Upper lobe of right lung (tissue), 1 donor: Measurements from ENCODE around the gene RIOX2. TPM values are rescaled to one million over a fixed set of nuclear protein-coding genes. Genes with fewer than 3 reads are reported as not detected.

Experiments used
- ATAC-seq: fragments of 200-7000 bp; cut with Tn5 transposase; one replicate; pipeline ENCODE4 v1.9.1; 2020; ENCODE audit warnings: mild to moderate bottlenecking, moderate library complexity
- DNase-seq: peaks from one replicate; pipeline ENCODE4 v3.0.0-alpha.2; 2020
- H3K27ac ChIP-seq: fragments of 200-600 bp; one replicate; pipeline ENCODE4 v1.8.0; 2022
- H3K27me3 ChIP-seq: fragments of 200-600 bp; one replicate; pipeline ENCODE4 v1.8.0; 2022; ENCODE audit warnings: mild to moderate bottlenecking
- H3K36me3 ChIP-seq: fragments of 200-600 bp; one replicate; pipeline ENCODE4 v1.8.0; 2022
- H3K4me1 ChIP-seq: fragments of 200-600 bp; one replicate; pipeline ENCODE4 v1.8.0; 2022
- H3K4me3 ChIP-seq: fragments of 200-600 bp; one replicate; pipeline ENCODE4 v1.8.0; 2022; ENCODE audit warnings: mild to moderate bottlenecking
- H3K9me3 ChIP-seq: fragments of 200-600 bp; one replicate; pipeline ENCODE4 v1.8.0; 2022
- intact Hi-C: fragments of 100-400 bp; cut with DNase I; formaldehyde crosslinking; loops from one replicate; pipeline ENCODE4 v1.11.0; 2022
- total RNA-seq: library from RNA; stranded (reverse); fragmentation: NEBNext Ultra II Directional; extraction: Animal tissue kit (Norgen Biotek cat#: 25700); gene quantifications from one replicate; pipeline ENCODE4 v1.2.1, GENCODE V29; 2021
- TF ChIP-seq, protein P1 (sequence below): fragments of 200-600 bp; IDR thresholded peaks from one replicate; pipeline ENCODE4 v1.8.0; 2022; ENCODE audit warnings: antibody characterized with exemption
- donor health status: DM: no; HTN: yes; CAD: no; lungs with severe emphysema.

Gene RIOX2
- total RNA-seq, 1 donor from 2014 or later = 20.5 TPM

- intact Hi-C loops = no loop called here
- ATAC-seq (peak; percentile 23), DNase-seq (no peak)
- no peak overlapping the region for H3K27ac ChIP-seq
- TF ChIP-seq, protein P1, sequence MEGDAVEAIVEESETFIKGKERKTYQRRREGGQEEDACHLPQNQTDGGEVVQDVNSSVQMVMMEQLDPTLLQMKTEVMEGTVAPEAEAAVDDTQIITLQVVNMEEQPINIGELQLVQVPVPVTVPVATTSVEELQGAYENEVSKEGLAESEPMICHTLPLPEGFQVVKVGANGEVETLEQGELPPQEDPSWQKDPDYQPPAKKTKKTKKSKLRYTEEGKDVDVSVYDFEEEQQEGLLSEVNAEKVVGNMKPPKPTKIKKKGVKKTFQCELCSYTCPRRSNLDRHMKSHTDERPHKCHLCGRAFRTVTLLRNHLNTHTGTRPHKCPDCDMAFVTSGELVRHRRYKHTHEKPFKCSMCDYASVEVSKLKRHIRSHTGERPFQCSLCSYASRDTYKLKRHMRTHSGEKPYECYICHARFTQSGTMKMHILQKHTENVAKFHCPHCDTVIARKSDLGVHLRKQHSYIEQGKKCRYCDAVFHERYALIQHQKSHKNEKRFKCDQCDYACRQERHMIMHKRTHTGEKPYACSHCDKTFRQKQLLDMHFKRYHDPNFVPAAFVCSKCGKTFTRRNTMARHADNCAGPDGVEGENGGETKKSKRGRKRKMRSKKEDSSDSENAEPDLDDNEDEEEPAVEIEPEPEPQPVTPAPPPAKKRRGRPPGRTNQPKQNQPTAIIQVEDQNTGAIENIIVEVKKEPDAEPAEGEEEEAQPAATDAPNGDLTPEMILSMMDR = no peak
- H3K9me3 ChIP-seq = no peaks in the 10 kb centered on the region
- no peak overlapping the region for H3K4me3 ChIP-seq
- H3K4me1 ChIP-seq = no peaks in the 10 kb centered on the region
- no peaks in the 10 kb centered on the region for H3K36me3 ChIP-seq
- H3K27me3 ChIP-seq = no peaks in the 10 kb centered on the region
Observed at GRCh38 chr3:97988784-97989568, 16.7 kb upstream of the RIOX2 start.

DNA sequence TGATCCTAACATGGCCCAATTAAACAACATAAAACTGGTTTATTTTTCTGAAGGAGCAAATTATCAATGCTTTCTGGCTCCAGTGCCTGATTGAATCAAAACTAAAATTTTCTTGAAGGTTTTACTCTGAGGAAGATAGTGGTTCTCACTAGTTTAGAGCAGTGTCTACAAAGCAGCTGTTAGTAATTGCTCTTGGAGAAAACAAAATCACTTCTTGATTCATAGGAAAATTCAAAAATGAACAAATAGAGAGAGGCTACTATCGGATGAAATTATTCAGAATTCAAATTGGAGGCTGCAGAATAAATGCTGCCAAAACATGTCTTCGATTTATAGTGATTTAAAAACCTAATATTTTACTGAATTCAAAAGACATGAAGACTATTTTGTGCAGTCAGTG, 15.1 kb upstream of the RIOX2 start:
- Histone ChIP-seq H3K36me3 (no peaks in the 10 kb centered on the region), H3K27ac (no peak overlapping the region), H3K27me3 (no peaks in the 10 kb centered on the region), H3K4me3 (no peak overlapping the region), H3K4me1 (no peaks in the 10 kb centered on the region), H3K9me3 (no peaks in the 10 kb centered on the region)
- DNase-seq (no peak), ATAC-seq (no peak)
- TF ChIP-seq, protein P1 = no peak
- intact Hi-C loops = no loop called here

DNA sequence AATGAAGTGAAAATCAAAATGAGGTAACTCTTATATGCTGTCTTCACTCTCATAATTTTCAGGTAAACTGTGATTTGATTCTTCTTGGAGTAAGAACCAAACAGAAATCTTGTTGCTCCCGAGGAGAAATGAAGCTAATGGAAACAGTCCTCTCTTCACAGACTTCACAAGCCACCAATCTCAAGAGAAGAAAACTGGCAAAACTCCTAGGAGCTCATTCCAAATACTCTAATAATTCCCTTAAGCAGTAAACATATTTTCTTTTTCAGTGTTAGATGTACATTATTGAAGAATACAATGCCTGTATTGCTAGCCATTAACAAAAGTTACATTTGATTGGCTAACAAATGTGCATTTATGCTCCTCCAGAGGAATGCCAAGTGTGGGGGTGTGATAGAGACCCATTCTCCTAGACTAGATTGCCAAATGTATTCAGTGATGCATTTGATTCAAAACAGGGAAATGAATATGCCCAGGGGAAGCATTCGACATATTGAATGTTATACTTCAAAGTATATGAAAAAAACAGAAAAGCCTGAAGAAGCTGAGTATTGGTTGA, 11.8 kb upstream of the RIOX2 start:
- Histone ChIP-seq H3K9me3 (no peaks in the 10 kb centered on the region), H3K36me3 (no peaks in the 10 kb centered on the region), H3K4me3 (no peak overlapping the region), H3K27me3 (no peaks in the 10 kb centered on the region), H3K4me1 (no peaks in the 10 kb centered on the region), H3K27ac (no peak overlapping the region)
- DNase-seq = no peak
- intact Hi-C loops = no loop called here
- TF ChIP-seq, protein P1 = no peak
- ATAC-seq = no peak

DNA sequence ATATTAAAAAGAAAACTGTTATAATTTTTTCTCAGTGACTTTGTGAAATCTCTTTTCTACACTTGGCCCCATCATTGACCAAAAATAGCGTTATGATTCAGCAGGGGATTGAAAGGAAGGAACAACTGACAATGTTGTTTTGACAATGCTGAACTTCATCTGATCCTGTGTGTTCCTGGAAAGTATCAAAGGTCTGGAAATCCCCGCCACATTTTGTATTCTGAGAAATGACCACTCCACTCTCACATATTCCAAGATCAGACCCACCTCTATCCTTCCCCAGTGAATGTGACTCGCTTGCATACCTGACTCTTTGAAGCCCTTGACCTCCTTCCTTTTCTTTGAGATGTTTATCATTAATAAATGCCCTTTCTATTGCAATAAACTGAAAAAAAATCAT, 9.7 kb upstream of the RIOX2 start:
- Histone ChIP-seq H3K4me1 (no peaks in the 10 kb centered on the region), H3K36me3 (no peaks in the 10 kb centered on the region), H3K9me3 (no peaks in the 10 kb centered on the region), H3K27ac (no peak overlapping the region), H3K4me3 (no peak overlapping the region), H3K27me3 (no peaks in the 10 kb centered on the region)
- ATAC-seq (no peak), DNase-seq (no peak)
- intact Hi-C loops = no loop called here
- TF ChIP-seq, protein P1 = no peak

DNA sequence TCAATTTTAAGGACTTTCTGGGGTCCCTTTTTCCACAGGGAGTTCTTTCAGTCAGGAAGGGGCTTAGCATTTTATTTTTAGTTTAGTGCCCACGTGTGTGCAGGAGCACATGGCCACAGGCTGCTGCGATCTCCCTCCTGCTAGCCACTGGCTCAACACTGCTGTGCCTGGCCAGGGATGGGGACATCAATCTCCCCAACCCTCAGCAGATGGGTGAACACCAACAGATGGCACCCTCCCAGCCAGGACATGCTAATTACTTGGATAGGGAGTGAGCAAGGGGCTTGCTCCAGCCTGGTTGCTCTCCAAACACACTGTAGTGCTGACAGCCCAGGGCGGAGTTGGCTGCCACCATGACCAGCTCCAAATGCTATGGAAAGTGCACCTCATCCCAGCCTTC, 7.4 kb upstream of the RIOX2 start:
- Histone ChIP-seq H3K4me3 (no peak overlapping the region), H3K4me1 (no peaks in the 10 kb centered on the region), H3K36me3 (no peaks in the 10 kb centered on the region), H3K27ac (no peak overlapping the region), H3K27me3 (no peaks in the 10 kb centered on the region), H3K9me3 (no peaks in the 10 kb centered on the region)
- no peak for DNase-seq
- TF ChIP-seq, protein P1 = no peak
- no peak for ATAC-seq
- intact Hi-C loops = no loop called here
